ENCODE measurements around the gene TRIM60.
"Not testable (repeated sequence)": the region's sequence is repeated elsewhere in the genome, so short reads cannot be mapped to it uniquely, and the experiment has no call there.

The TRIM60 gene

DNA sequence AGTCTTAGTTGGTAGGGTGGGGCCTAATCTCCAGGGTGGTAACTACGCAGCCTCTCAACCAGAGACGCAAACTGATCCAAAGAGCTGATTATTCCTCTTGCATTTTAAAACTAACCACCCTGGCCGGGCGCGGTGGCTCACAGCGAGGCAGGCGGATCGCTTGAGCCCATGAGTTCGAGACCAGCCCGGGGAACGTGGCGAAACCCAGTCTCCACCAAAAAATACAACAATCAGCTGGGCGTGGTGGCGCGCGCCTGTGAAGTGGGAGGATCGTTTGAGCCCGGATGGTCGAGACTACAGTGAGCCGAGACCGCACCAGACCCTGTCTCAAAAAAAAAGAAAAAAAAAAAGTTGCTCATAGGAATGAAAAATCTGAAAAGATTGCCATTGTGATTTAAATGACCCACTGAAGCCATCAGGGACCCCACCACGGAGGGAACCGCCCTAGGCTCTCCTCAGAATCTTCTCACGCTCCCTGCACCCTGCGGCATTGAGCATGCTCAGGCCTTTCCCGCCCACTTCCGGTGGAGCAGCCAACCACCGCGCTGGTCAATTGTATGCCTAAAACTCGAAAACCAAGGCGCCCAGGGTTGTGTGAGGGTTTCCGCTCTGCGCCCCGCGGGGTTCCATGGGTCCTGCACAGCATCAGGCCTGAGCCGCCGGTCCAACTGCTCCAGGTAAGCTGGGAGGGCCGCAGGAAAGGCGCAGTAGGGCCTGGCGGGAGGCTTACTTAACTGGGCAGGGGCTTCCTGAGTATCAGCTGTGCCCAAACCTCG is at the start of gene TRIM60:
Gene TRIM60 (plus strand): TSS at position 564 of the 776 bp plus-strand sequence. CDS start 8,074 bp downstream, outside the sequence.
- no peak for DNase-seq

DNA sequence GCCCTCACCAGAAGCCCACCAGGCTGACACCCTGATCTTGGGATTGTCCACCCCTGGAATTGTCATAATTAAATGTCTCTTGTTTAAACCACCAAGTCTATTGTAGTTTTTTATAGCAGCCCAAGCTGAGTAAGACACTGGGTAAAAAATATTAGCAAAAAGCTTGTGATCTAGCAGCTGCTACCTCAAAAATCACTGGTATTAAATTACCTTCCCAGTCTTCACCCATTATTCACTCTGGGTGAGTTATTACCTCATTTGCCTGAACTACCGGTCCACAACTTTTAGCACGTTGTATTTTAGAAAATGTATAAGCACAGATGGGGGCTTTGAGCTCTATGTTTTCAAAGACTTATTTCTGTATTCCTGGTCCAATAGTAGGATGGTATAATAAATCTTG is 42.3 kb upstream of the TRIM60 start:
- DNase-seq = no peak

DNA sequence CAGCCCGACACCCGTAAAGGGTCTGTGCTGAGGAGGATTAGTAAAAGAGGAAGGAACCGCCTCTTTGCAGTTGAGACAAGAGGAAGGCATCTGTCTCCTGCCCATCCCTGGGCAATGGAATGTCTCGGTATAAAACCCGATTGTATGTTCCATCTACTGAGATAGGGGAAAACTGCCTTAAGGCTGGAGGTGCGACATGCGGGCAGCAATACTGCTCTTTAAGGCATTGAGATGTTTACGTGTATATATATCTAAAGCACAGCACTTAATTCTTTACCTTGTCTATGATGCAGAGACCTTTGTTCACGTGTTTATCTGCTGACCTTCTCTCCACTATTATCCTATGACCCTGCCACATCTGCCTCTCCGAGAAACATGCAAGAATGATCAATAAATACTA is 41.0 kb upstream of the TRIM60 start:
- not testable (repeated sequence) for DNase-seq

- DNase-seq = not testable (repeated sequence)
These were observed 35.7 kb upstream of the TRIM60 start for GRCh38 chr4:164996123-164996522.

- no peak for DNase-seq
These were observed 34.5 kb upstream of the TRIM60 start for GRCh38 chr4:164997324-164997723.

- no peak for DNase-seq
These were observed 33.9 kb upstream of the TRIM60 start for GRCh38 chr4:164997941-164998340.

GRCh38 chr4:164998526-164999080 is 33.2 kb upstream of the TRIM60 start:
- DNase-seq = not testable (repeated sequence)

- not testable (repeated sequence) for DNase-seq
These were observed 29.8 kb upstream of the TRIM60 start for GRCh38 chr4:165001957-165002356.

DNA sequence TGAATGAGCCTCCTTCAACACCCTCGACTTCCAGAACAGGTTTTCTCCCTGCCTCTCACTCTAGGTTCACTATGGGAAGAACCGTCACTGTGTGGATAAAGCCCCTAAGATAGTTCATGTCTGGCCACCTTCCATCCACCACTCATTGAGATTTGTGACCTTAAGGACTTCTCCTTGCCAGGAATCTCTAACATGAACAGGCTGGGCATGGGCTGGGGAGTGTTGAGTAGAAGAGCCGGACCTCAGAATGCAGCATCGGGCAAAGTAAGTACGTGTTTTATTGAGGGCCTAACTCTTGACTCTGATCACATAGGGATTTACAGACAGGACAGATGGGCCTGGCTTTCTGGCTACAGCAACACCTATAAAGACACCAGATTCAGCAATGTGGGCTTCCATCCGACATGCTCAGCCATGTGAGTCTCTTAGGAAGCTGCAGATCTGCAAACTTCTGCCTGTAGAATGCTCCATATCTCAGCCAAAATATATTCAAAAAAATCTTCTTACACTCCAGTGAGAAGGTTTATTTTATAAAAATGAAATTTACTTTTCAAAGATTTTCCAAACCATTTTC is 26.4 kb upstream of the TRIM60 start:
- DNase-seq = no peak

DNA sequence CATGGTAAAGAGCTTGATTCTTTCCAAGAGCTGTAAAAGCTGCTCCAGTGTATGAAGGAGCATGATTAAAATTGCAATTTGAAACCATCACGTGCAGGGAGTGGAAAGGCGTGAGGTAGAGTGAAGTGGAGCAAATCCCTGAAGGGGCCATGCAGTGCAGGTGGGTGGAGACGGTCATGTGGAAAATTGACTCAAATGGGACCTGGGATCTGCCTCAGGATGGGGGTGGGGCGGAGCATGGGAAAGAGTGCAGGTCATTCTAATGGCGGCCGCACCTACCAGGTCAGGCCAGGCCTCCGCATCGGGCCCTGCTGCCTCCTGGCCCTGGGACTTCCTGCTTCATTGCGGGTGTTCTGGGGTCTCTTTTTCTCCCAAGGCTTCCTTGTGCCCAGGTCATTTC is 25.3 kb upstream of the TRIM60 start:
- no peak for DNase-seq

DNA sequence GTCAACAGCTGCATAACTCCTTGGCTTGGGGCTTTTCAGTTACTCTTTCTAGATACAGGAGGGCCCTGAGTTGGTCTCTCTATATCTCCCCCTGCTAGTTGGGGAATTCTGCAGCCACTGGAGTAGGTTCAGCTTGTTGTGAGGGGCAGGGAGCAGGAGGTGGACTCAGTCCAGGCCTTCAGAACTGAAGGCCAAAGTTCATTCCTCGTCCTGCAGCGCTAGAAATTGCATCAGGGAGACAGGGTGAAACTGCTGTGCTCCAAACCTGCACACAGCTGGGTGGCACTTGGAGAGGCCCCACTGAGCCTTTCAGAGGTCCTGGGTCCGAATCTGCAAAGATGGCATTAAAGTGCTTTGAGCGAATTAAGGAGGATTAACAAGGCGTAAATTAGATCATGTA is 24.9 kb upstream of the TRIM60 start:
- no peak for DNase-seq

DNA sequence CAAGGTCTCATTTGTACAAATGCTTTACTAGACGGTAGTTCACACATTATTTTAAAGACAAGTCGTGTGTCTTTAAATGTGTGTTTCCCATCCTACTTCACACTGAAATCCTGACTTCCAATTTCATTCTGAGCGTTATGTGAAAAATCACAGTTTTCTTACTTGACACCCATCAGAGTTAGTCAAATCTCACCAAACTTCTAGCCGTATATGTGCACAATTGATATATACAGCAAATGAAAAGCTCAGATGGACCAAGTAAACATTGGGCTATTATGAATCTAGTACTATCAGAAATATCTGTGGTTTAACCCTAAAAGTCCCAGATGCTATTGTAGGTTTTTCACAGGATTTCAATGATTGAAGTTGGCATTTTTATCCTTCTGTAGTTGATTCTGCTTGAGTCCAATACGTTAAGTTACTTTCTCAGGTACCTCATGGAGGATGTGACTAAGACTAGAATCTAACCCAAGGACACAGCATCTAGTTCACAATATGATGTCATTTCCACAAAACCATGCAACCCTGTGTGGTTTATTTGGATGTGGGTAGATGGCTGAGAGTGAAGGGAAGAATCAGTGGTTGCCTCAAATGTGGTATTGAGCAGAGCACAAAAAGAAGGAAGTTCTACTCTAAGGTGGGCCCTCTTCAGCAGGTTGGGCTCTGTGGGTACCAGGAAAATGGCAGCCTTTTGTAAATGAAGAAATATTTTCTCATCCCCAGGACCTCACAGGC is 22.1 kb upstream of the TRIM60 start:
- no peak for DNase-seq

GRCh38 chr4:165010487-165010886 is 21.3 kb upstream of the TRIM60 start:
- no peak for DNase-seq

- DNase-seq = no peak
These were observed 20.8 kb upstream of the TRIM60 start for GRCh38 chr4:165010991-165011390.

GRCh38 chr4:165011403-165011802 is 20.4 kb upstream of the TRIM60 start:
- DNase-seq = no peak

- no peak for DNase-seq
These were observed 18.1 kb upstream of the TRIM60 start for GRCh38 chr4:165013691-165014090.

DNA sequence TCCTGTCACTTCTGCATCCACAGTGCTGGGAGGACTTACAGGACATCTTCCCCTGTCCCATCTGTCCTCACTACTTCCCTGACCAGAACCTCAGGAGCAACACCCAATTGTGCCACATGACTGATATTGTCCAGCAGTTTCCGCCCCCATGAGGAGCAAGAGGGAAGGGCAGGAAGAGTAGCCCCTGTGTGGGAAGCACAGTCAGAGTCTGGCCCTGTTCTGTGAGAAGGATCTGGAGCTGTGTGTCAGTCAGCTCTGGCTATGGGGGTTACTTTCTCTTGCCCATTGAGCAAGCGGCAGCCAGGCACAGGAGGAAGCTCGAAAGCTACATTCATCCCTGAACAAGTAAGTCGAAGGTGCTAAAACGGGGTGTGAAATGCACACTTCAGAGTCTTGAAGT is 14.8 kb upstream of the TRIM60 start:
- DNase-seq = no peak

DNA sequence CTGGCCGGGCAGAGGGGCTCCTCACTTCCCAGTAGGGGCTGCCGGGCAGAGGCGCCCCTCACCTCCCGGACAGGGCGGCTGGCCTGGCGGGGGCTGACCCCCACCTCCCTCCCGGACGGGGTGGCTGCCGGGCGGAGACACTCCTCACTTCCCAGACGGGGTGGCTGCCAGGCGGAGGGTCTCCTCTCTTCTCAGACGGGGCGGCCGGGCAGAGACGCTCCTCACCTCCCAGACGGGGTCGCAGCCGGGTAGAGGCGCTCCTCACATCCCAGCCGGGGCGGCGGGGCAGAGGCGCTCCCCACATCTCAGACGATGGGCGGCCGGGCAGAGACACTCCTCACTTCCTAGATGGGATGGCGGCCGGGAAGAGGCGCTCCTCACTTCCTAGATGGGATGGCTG is 11.8 kb upstream of the TRIM60 start:
- DNase-seq = not testable (repeated sequence)

DNA sequence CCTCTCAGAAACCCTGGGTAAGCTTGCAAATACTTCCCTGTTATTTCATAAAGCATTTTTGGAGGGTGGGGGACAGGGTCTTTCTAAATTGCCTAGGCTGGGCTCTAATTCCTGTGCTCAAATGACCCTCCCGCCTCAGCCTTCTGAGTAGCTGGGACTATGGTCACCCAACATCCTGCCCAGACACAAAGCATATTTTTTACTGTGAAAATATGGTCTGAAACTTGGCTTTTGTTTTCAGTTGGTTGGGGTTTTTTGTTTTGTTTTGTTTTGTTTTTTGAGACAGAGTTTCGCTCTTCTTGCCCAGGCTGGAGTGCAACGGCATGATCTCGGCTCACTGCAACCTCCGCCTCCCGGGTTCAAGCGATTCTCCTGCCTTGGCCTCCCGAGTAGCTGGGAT is 6.0 kb upstream of the TRIM60 start:
- not testable (repeated sequence) for DNase-seq

GRCh38 chr4:165027762-165028402 is 3.9 kb upstream of the TRIM60 start:
- DNase-seq = no peak

- no peak for DNase-seq
These were observed 16.4 kb downstream of the TRIM60 start for GRCh38 chr4:165048170-165048569.

GRCh38 chr4:165052627-165053026 is 20.8 kb downstream of the TRIM60 start:
- DNase-seq = no peak

DNA sequence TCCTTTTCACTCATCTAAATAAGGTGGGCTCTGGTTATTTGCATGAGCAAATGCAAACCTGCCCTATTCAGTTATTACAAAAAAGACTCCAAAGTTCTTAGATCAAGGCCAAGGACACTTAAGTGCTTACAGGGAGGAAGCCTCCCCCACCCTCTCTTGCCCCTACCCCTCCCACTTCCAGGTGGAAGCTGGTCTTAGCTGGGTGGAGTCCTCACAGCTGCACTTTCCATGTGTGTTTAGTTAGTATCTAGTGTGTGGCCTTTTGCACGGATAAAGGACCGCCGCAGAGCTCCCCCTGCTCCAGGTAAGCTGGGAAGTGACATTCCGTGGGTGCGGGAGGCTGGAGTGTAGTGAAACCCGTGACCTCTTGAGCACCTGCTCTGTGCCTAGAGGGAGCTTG is 21.8 kb downstream of the TRIM60 start, which contains the start of gene TRIM75:
Gene TRIM75 (plus strand): TSS at position 222 of the 400 bp plus-strand sequence. CDS start 5,282 bp downstream, outside the sequence.
- no peak for DNase-seq

Measured in NCI-H345 (cell line).